SK-N-MC (cell line): ENCODE data around the gene FUBP3.

ENCODE experiments used
- EZH2 ChIP-seq: fragments of 200-600 bp; sonication (generic); IDR thresholded peaks from one replicate; pipeline ENCODE4 v1.6.1; 2017; ENCODE audit warnings: antibody characterized with exemption
- POLR2AphosphoS5 ChIP-seq: IDR thresholded peaks from 2 replicates; pipeline ENCODE4 v1.6.1; 2012; ENCODE audit warnings: mild to moderate bottlenecking, low read depth, low read length, borderline replicate concordance

- TF ChIP-seq EZH2 (no peak), POLR2AphosphoS5 (no peak)
These were observed 13.6 kb upstream of the FUBP3 start for GRCh38 chr9:130565792-130566191.
